ENCODE data around the gene BCL11B. TPM values are rescaled to one million over a fixed set of nuclear protein-coding genes. Genes with fewer than 3 reads are reported as not detected.

Gene BCL11B
- total RNA-seq, 1 experiment from 2014 or later, result 0.84 TPM

DNA sequence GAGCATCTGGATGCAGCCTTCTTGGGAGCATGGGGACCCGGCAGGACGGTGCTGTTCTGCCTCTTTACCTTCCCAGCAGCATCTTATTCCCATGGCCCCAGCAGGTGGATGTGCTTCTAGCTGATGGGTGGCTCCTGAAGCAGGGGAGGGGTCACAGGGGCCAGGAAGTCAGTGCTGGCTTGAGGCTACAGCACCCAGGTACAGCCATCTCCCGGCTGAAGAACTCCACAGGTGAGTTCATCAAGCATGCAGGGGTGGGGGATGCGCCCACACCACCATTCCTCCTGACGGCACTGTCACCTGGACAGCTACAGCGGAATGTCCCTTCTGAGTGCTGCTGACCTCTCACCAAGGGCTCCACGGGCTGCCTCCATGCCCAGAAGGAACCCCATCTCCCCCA is 57.3 kb downstream of the BCL11B start:
- CTCF ChIA-PET, result interaction anchor here (0.6 to 1.0 kb wide), 4 partner anchors 11 to 1784 kb away, joined by 3 to 6 read pairs (median 4); no protein-coding TSS in a partner anchor
- POLR2A ChIA-PET, result interaction anchor here (0.6 kb wide), 1 partner anchor 339 kb away, joined by 3 read pairs; no protein-coding TSS in a partner anchor
- H3K4me1 Mint-ChIP-seq (ENCODE audit: insufficient read depth, unreplicated experiment), result peaks cover 8% of the 10 kb centered on the region
- TF ChIP-seq, protein P1, sequence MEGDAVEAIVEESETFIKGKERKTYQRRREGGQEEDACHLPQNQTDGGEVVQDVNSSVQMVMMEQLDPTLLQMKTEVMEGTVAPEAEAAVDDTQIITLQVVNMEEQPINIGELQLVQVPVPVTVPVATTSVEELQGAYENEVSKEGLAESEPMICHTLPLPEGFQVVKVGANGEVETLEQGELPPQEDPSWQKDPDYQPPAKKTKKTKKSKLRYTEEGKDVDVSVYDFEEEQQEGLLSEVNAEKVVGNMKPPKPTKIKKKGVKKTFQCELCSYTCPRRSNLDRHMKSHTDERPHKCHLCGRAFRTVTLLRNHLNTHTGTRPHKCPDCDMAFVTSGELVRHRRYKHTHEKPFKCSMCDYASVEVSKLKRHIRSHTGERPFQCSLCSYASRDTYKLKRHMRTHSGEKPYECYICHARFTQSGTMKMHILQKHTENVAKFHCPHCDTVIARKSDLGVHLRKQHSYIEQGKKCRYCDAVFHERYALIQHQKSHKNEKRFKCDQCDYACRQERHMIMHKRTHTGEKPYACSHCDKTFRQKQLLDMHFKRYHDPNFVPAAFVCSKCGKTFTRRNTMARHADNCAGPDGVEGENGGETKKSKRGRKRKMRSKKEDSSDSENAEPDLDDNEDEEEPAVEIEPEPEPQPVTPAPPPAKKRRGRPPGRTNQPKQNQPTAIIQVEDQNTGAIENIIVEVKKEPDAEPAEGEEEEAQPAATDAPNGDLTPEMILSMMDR (IDR thresholded peaks at IDR 0.05; ENCODE audit: unreplicated experiment), result no peak
- intact Hi-C loops (cut with micrococcal nuclease), result no loop called here
- no peaks in the 10 kb centered on the region for H3K27me3 Mint-ChIP-seq (ENCODE audit: insufficient read depth, unreplicated experiment)
- H3K27ac Mint-ChIP-seq (ENCODE audit: low read depth, unreplicated experiment), result no peak overlapping the region
- DNase-seq (ENCODE audit: unreplicated experiment), result no peak
- no peak overlapping the region for H3K4me3 Mint-ChIP-seq (ENCODE audit: unreplicated experiment)
- H3K9me3 Mint-ChIP-seq (ENCODE audit: unreplicated experiment), result no peaks in the 10 kb centered on the region
- no peaks in the 10 kb centered on the region for H3K36me3 Mint-ChIP-seq (ENCODE audit: insufficient read depth, unreplicated experiment)
- BruUV-seq (replicated peaks), result no TSS peak

- Mint-ChIP-seq H3K27ac (ENCODE audit: low read depth, unreplicated experiment) (no peak overlapping the region), H3K4me1 (ENCODE audit: insufficient read depth, unreplicated experiment) (peaks cover 5% of the 10 kb centered on the region), H3K4me3 (ENCODE audit: unreplicated experiment) (no peak overlapping the region), H3K9me3 (ENCODE audit: unreplicated experiment) (no peaks in the 10 kb centered on the region), H3K27me3 (ENCODE audit: insufficient read depth, unreplicated experiment) (no peaks in the 10 kb centered on the region), H3K36me3 (ENCODE audit: insufficient read depth, unreplicated experiment) (no peaks in the 10 kb centered on the region)
- no peak for DNase-seq (ENCODE audit: unreplicated experiment)
- POLR2A ChIA-PET, result no interaction called here
- TF ChIP-seq, protein P1 (IDR thresholded peaks at IDR 0.05; ENCODE audit: unreplicated experiment), result no peak
- intact Hi-C loops (cut with micrococcal nuclease), result no loop called here
- CTCF ChIA-PET, result no interaction called here
- BruUV-seq (replicated peaks), result no TSS peak
Observed at GRCh38 chr14:99213527-99213971, 58.4 kb downstream of the BCL11B start.

DNA sequence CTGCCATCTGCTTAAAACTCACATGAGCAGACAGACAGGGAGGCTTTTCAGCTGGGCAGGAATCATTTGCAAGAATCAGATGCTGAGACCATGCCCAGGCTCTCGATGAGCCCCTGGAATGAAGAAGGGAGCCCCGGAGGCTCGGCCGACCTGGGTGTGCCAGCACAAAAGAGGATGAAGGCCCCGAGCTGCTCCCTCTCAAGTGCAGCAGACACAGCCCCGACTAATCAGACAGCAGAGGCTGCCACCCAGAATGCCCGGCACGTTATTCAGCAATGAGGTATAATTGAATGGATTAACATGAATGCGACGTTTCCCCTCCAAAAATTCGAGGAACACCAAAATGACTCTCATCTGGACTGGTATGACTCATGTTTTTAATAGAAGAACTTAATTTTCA is 58.9 kb downstream of the BCL11B start:
- H3K36me3 Mint-ChIP-seq (ENCODE audit: insufficient read depth, unreplicated experiment), result no peaks in the 10 kb centered on the region
- ChIA-PET POLR2A (no interaction called here), CTCF (interaction anchor here (1.0 kb wide), 1 partner anchor 49 kb away, joined by 3 read pairs; no protein-coding TSS in a partner anchor)
- TF ChIP-seq, protein P1 (IDR thresholded peaks at IDR 0.05; ENCODE audit: unreplicated experiment), result no peak
- no TSS peak for BruUV-seq (replicated peaks)
- DNase-seq (ENCODE audit: unreplicated experiment), result no peak
- no peaks in the 10 kb centered on the region for H3K27me3 Mint-ChIP-seq (ENCODE audit: insufficient read depth, unreplicated experiment)
- H3K4me3 Mint-ChIP-seq (ENCODE audit: unreplicated experiment), result no peak overlapping the region
- no peak overlapping the region for H3K27ac Mint-ChIP-seq (ENCODE audit: low read depth, unreplicated experiment)
- peaks cover under 1% of the 10 kb centered on the region for H3K4me1 Mint-ChIP-seq (ENCODE audit: insufficient read depth, unreplicated experiment)
- intact Hi-C loops (cut with micrococcal nuclease), result no loop called here
- no peaks in the 10 kb centered on the region for H3K9me3 Mint-ChIP-seq (ENCODE audit: unreplicated experiment)

GRCh38 chr14:99212646-99213045 is 59.4 kb downstream of the BCL11B start:
- Mint-ChIP-seq H3K4me3 (ENCODE audit: unreplicated experiment) (no peak overlapping the region), H3K27me3 (ENCODE audit: insufficient read depth, unreplicated experiment) (no peaks in the 10 kb centered on the region), H3K36me3 (ENCODE audit: insufficient read depth, unreplicated experiment) (no peaks in the 10 kb centered on the region), H3K9me3 (ENCODE audit: unreplicated experiment) (no peaks in the 10 kb centered on the region), H3K27ac (ENCODE audit: low read depth, unreplicated experiment) (no peak overlapping the region), H3K4me1 (ENCODE audit: insufficient read depth, unreplicated experiment) (no peaks in the 10 kb centered on the region)
- ChIA-PET CTCF (interaction anchor here (1.0 kb wide), 1 partner anchor 49 kb away, joined by 3 read pairs; no protein-coding TSS in a partner anchor), POLR2A (no interaction called here)
- TF ChIP-seq, protein P1 (IDR thresholded peaks at IDR 0.05; ENCODE audit: unreplicated experiment), result no peak
- no peak for DNase-seq (ENCODE audit: unreplicated experiment)
- intact Hi-C loops (cut with micrococcal nuclease), result no loop called here
- BruUV-seq (replicated peaks), result no TSS peak

Data from MCF 10A (cell line).